Effector memory CD8-positive, alpha-beta T cell (primary cell): ENCODE results near the gene LRP1B.

Source experiments
- ATAC-seq: fragments of 150-1000 bp; cut with Tn5 transposase; replicated peaks from 2 replicates; pipeline ENCODE4 v1.10.0; 2021; ENCODE audit warnings: mild to moderate bottlenecking, moderate library complexity
- DNase-seq, 3 experiments: peaks; one replicate each; pipeline ENCODE4 v3.0.0; 2021
- H3K27ac Mint-ChIP-seq, 2 donors: one replicate each; pipeline ENCODE4 v1.8.0; 2022; ENCODE audit warnings: mild to moderate bottlenecking in 2 of 2, mixed read lengths in 2 of 2, moderate library complexity in 2 of 2
- H3K27me3 Mint-ChIP-seq, 2 donors: one replicate each; pipeline ENCODE4 v1.8.0; 2022; ENCODE audit warnings: mixed read lengths in 2 of 2
- H3K36me3 Mint-ChIP-seq: one replicate; pipeline ENCODE4 v1.8.0; 2022; ENCODE audit warnings: mild to moderate bottlenecking, moderate library complexity, mixed read lengths; ENCODE audit not compliant: insufficient read depth
- H3K4me1 Mint-ChIP-seq, 2 donors: one replicate each; pipeline ENCODE4 v1.8.0; 2022; ENCODE audit warnings: low read depth in 2 of 2, mixed read lengths in 2 of 2
- H3K4me3 Mint-ChIP-seq, 2 donors: one replicate each; pipeline ENCODE4 v1.8.0; 2022; ENCODE audit warnings: mild to moderate bottlenecking in 2 of 2, mixed read lengths in 2 of 2, moderate library complexity in 2 of 2
- H3K9me3 Mint-ChIP-seq, 2 donors: one replicate each; pipeline ENCODE4 v1.8.0; 2022; ENCODE audit warnings: mixed read lengths in 2 of 2

The LRP1B gene

DNA sequence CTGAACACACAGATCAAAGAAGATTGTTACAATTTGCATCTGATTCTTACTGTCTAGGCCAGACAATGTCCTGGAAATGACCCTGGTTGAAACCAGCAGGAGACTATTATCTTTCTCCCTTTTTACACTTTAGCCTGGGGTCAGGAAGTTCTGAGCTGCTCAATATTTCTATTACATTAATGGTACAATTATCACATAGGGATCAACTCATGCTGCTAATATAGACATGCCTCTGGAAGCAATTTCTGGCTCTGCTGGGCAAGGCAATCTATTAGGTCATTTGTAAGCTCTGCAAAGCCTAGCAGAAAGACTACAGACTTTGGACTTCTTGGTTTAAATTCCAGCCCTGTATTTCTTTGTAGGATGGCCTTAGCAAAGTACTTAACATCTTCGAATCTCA is 205.3 kb downstream of the LRP1B start:
- peaks cover 11 to 18% of the 10 kb centered on the region in 2 donors for H3K9me3 Mint-ChIP-seq
- no peak for ATAC-seq
- no peaks in the 10 kb centered on the region for H3K27me3 Mint-ChIP-seq
- no peaks in the 10 kb centered on the region for H3K4me1 Mint-ChIP-seq
- no peaks in the 10 kb centered on the region for H3K36me3 Mint-ChIP-seq
- H3K4me3 Mint-ChIP-seq, result no peak overlapping the region
- no peak for DNase-seq
- no peak overlapping the region for H3K27ac Mint-ChIP-seq

- ATAC-seq (no peak), DNase-seq (no peak)
- H3K9me3 Mint-ChIP-seq, result peaks cover 9 to 18% of the 10 kb centered on the region in 2 donors
- no peaks in the 10 kb centered on the region for H3K4me1 Mint-ChIP-seq
- H3K27me3 Mint-ChIP-seq, result no peaks in the 10 kb centered on the region
- no peak overlapping the region for H3K4me3 Mint-ChIP-seq
- H3K27ac Mint-ChIP-seq, result no peak overlapping the region
- no peaks in the 10 kb centered on the region for H3K36me3 Mint-ChIP-seq
Observed at GRCh38 chr2:141923657-141924056, 207.2 kb downstream of the LRP1B start.

DNA sequence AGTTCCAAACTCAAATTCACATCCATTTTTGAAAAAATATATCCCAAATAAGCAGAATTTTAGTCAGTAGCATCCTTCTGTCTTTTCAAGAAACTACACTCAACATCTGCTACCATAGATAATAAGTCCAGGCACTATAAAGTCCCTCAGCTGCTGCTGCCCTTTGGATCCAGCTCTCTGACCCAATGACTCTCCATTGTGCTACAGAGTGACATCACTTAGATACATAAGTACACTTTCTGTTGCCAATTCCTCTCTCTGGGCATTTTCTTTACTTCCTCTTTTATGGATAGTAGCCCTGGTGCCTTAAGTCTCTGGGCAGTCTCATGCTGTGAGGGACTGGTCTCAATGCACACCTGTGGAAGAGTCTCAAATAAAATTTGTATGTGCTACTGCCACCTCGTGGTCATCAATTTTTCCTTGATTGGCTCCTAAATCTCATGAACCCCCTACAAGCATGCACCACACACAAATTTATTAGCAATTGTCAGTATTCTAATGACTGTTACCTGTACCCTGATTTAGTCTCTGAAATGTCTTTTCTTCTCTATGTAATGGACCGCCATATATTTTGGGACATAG is 219.2 kb downstream of the LRP1B start:
- ATAC-seq (no peak), DNase-seq (no peak)
- Mint-ChIP-seq H3K4me3 (no peak overlapping the region), H3K9me3 (peaks cover 5 to 15% of the 10 kb centered on the region in 2 donors), H3K36me3 (no peaks in the 10 kb centered on the region), H3K27ac (no peak overlapping the region), H3K4me1 (no peaks in the 10 kb centered on the region), H3K27me3 (no peaks in the 10 kb centered on the region)

DNA sequence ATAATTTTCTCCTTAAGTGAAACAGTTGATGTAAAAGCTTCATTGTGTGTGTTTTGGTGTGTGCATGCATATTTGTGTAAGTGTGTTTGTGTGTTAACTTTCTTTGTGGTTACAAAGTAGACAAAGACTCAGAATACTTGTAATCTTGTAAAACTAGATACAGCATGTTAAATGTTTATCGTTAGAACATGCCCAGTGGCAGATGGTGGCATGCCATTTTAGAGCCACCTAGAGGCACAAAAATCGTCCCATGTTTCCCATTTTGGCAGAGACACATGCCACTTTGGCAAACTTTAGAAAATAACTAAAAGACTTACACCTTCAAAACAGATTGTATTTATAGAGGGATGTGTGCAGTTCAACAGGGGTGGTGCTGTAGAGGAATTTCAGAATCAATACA is 224.1 kb downstream of the LRP1B start:
- H3K9me3 Mint-ChIP-seq, result no peaks in the 10 kb centered on the region
- ATAC-seq, result no peak

GRCh38 chr2:141900826-141901225 is 230.0 kb downstream of the LRP1B start:
- H3K36me3 Mint-ChIP-seq, result no peaks in the 10 kb centered on the region
- no peak for DNase-seq
- H3K27me3 Mint-ChIP-seq, result no peaks in the 10 kb centered on the region
- no peaks in the 10 kb centered on the region for H3K4me1 Mint-ChIP-seq
- peaks cover 0 to 5% of the 10 kb centered on the region in 2 donors for H3K9me3 Mint-ChIP-seq
- H3K27ac Mint-ChIP-seq, result no peak overlapping the region
- no peak overlapping the region for H3K4me3 Mint-ChIP-seq
- no peak for ATAC-seq

More for the DNA sequence above, 224.1 kb downstream of the LRP1B start:
- DNase-seq, result no peak
- H3K27ac Mint-ChIP-seq, result no peak overlapping the region
- no peaks in the 10 kb centered on the region for H3K36me3 Mint-ChIP-seq
- no peaks in the 10 kb centered on the region for H3K4me1 Mint-ChIP-seq
- H3K27me3 Mint-ChIP-seq, result no peaks in the 10 kb centered on the region
- no peak overlapping the region for H3K4me3 Mint-ChIP-seq

DNA sequence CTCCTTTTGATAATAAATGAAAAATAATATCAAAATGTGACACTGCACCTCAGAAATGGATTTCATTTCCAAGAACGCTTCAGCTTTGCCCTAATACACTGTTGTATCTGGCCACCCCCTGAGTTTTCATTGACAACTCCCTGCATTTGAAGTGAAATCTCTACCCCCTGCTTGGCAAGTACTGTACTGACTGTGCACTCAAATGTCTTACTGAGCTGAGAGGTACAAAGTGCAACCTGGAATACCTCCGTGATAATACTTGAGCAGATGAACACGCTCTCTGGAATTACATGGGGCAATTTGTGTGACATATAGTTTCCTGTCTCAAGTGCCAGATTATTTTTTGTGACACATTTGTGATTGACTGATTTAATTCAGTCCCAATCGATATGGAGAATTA is 231.1 kb downstream of the LRP1B start:
- DNase-seq (no peak), ATAC-seq (no peak)
- Mint-ChIP-seq H3K4me1 (no peaks in the 10 kb centered on the region), H3K4me3 (no peak overlapping the region), H3K36me3 (no peaks in the 10 kb centered on the region), H3K27ac (no peak overlapping the region), H3K27me3 (no peaks in the 10 kb centered on the region), H3K9me3 (peaks cover 0 to 5% of the 10 kb centered on the region in 2 donors)

DNA sequence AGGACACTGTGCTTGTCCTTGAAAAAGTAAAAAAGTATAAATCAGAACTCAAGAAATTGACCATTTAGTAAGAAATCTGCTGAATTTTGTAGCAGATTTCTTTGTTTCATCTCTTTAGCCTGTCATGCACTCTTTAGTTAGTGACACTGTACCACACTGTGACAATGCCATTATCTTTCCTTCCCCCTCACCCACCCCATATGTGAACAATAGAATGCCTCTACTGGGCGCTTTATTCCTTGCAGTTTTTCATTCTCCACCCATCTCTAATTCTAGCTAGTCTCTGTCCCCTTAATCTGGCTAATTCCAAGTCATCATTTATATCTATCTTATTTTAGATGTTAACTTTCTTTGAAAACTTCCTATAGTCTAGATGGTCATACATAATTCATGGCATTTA is 241.0 kb downstream of the LRP1B start:
- Mint-ChIP-seq H3K4me3 (no peak overlapping the region), H3K9me3 (peaks cover 7 to 15% of the 10 kb centered on the region in 2 donors)
- ATAC-seq, result no peak

GRCh38 chr2:141888987-141889555 is 241.7 kb downstream of the LRP1B start:
- Mint-ChIP-seq H3K9me3 (peaks cover 7 to 15% of the 10 kb centered on the region in 2 donors), H3K36me3 (no peaks in the 10 kb centered on the region), H3K4me1 (no peaks in the 10 kb centered on the region), H3K27ac (no peak overlapping the region), H3K4me3 (no peak overlapping the region), H3K27me3 (no peaks in the 10 kb centered on the region)
- no peak for DNase-seq
- ATAC-seq, result no peak

More for the DNA sequence above, 241.0 kb downstream of the LRP1B start:
- H3K27ac Mint-ChIP-seq, result no peak overlapping the region
- H3K27me3 Mint-ChIP-seq, result no peaks in the 10 kb centered on the region
- H3K4me1 Mint-ChIP-seq, result no peaks in the 10 kb centered on the region
- no peaks in the 10 kb centered on the region for H3K36me3 Mint-ChIP-seq
- no peak for DNase-seq

DNA sequence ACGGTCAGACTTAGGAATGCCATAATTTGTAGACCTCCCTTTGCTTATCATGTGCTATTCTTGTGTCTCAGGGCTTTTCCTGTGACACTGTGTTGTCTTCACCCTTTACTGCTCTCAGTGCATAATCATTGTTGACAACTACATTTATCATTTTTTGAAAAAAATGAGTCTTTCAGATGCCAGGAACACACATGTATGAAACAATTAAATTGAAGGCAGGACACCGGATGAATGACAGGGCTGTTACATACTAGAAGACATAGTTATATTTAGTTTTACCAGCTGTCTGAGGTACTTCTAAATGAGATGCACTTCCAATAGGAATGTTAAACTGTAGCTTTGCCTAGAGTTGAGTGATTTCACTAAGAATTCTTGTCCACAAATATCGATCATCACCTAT is 243.5 kb downstream of the LRP1B start:
- H3K4me3 Mint-ChIP-seq, result no peak overlapping the region
- no peak for DNase-seq
- H3K36me3 Mint-ChIP-seq, result no peaks in the 10 kb centered on the region
- H3K27me3 Mint-ChIP-seq, result no peaks in the 10 kb centered on the region
- no peak overlapping the region for H3K27ac Mint-ChIP-seq
- no peaks in the 10 kb centered on the region for H3K4me1 Mint-ChIP-seq
- ATAC-seq, result no peak
- peaks cover 7 to 13% of the 10 kb centered on the region in 2 donors for H3K9me3 Mint-ChIP-seq

GRCh38 chr2:141878016-141878415 is 252.8 kb downstream of the LRP1B start:
- ATAC-seq (no peak), DNase-seq (no peak)
- Mint-ChIP-seq H3K36me3 (no peaks in the 10 kb centered on the region), H3K4me1 (no peaks in the 10 kb centered on the region), H3K27ac (no peak overlapping the region), H3K4me3 (no peak overlapping the region), H3K27me3 (no peaks in the 10 kb centered on the region), H3K9me3 (no peaks in the 10 kb centered on the region)

- no peaks in the 10 kb centered on the region for H3K36me3 Mint-ChIP-seq
- ATAC-seq (no peak), DNase-seq (no peak)
- no peaks in the 10 kb centered on the region for H3K27me3 Mint-ChIP-seq
- no peaks in the 10 kb centered on the region for H3K4me1 Mint-ChIP-seq
- H3K27ac Mint-ChIP-seq, result no peak overlapping the region
- peaks cover 9 to 10% of the 10 kb centered on the region in 2 donors for H3K9me3 Mint-ChIP-seq
- no peak overlapping the region for H3K4me3 Mint-ChIP-seq
Observed at GRCh38 chr2:141871913-141872634, 258.7 kb downstream of the LRP1B start.

DNA sequence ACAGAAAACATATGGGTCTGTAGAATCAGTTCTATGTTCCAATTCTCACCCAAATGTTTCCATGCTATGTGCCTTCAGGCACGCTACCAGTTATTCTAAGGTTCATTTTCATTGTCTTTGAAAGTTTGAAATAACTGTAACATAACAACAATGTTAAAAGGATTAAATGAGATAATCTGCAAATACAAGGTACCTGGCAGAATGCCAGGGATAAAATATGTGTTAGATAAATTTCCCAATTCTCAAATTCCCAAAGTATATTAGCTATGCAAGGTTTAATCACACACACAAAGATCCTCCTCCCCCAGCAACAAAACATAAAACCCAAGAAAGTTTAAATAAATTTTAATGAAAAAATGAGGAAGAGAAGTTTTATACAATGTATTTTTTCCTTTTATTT is 261.2 kb downstream of the LRP1B start:
- Mint-ChIP-seq H3K9me3 (peaks cover 9 to 14% of the 10 kb centered on the region in 2 donors), H3K36me3 (no peaks in the 10 kb centered on the region), H3K4me1 (no peaks in the 10 kb centered on the region), H3K27ac (no peak overlapping the region), H3K4me3 (no peak overlapping the region), H3K27me3 (no peaks in the 10 kb centered on the region)
- ATAC-seq, result no peak
- no peak for DNase-seq

- Mint-ChIP-seq H3K36me3 (no peaks in the 10 kb centered on the region), H3K4me3 (no peak overlapping the region), H3K27ac (no peak overlapping the region), H3K4me1 (no peaks in the 10 kb centered on the region), H3K27me3 (no peaks in the 10 kb centered on the region), H3K9me3 (peaks cover 0 to 12% of the 10 kb centered on the region in 2 donors)
- no peak for ATAC-seq
- no peak for DNase-seq
Observed at GRCh38 chr2:141863964-141864363, 266.9 kb downstream of the LRP1B start.
